AG09309 (cell line): ENCODE results near the gene CPLX1.
"Not testable (repeated sequence)": the region's sequence is repeated elsewhere in the genome, so short reads cannot be mapped to it uniquely, and the experiment has no call there.

ENCODE experiments used
- DNase-seq: peaks from one replicate; pipeline ENCODE4 v3.0.0-alpha.2; 2010; ENCODE audit warnings: low read depth
- H3K4me3 ChIP-seq: 2 replicates; pipeline ENCODE4 v1.5.1; 2011; ENCODE audit warnings: mild to moderate bottlenecking, low read depth, low read length, moderate library complexity; ENCODE audit not compliant: control insufficient read depth
- CTCF ChIP-seq: IDR thresholded peaks from 2 replicates; pipeline ENCODE4 v1.5.1; 2011; ENCODE audit warnings: mild to moderate bottlenecking, low read depth, low read length, inconsistent platforms; ENCODE audit not compliant: insufficient read depth, control insufficient read depth; ENCODE audit errors: missing control alignments

The CPLX1 gene

DNA sequence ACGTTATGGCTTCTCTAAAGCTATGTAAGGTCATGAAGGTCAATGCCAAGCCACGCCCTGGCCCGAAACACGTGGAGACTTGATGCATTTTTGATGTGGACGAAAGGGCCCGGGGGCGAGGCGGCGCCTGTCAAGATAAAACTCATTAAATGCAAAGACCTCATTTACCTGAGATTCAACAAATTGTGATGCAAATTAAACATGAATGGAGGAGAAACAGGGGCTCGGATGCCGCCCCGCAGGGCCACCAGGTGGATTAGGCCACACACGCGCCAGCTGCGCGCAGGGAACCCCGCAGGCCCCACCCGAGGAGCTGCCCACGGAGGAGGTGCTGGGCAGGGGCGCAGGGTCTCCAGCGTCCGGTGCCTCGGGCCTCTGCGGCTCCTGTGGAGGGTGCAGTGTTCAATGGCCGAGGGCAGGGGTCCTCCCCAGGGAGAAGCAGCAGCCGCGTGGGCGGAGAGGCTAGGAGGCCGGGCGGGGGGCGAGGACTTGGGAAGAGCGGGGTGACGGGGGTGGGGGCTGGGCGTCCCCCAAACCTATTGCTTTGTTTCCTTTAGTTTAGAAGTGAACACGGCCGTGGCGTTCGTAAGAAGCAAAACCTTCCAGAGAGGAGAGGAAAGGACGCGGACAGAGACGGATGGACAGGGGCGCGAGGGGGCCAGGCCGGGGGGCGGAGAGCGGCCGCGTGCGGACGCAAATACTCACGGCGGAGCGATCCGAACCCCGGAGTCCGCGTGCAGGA lies 40.4 kb downstream of the CPLX1 start:
- DNase-seq = no peak
- no peak overlapping the region for H3K4me3 ChIP-seq

DNA sequence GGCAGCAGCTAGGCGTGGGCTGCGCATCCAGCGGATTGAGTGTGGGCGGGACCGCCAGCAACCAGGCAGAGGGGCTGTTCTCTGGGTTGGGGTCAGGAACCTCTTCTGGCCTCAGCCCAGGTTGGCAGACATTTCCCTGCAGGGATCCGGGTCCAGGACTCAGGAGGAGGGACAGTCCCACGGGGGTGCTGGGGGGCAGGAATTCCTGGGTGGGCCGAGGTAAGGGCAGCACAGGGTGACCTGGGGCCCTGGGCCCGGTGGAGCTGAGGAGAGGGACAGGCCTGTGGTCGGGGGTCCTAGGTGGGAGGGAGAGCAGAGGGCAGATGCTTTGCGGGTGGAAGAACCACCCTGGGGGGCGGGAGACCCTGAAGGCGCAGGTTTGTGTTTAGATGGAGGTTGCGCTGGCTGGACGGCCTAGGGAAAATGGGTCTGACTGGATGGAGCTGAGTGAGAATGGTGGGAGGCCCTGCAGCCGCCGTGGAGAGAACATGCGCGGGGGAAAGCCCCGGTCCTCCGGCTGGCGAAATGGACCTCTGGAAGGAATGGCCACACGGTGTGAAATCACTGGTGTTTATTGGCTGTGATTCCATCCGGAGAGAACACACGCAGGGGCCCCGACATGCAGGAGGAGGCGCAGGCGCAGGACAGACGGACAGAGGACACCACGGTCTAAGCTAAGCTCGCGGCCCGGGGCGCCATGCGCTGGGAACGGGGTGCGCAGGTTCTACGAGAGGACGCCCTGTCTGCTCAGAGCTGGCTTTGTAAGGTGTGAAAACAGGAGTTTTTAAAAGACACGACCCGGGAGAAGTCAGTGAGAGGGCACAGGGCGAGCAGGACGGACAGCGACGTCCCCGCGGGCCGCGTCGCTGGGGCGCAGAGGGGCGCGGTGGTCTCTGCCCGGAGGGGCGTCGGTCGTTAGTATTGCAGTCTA lies 41.3 kb downstream of the CPLX1 start:
- no peak for DNase-seq
- H3K4me3 ChIP-seq = no peak overlapping the region
- TF ChIP-seq CTCF = no peak

More for the DNA sequence above, 40.4 kb downstream of the CPLX1 start:
- TF ChIP-seq CTCF = no peak

DNA sequence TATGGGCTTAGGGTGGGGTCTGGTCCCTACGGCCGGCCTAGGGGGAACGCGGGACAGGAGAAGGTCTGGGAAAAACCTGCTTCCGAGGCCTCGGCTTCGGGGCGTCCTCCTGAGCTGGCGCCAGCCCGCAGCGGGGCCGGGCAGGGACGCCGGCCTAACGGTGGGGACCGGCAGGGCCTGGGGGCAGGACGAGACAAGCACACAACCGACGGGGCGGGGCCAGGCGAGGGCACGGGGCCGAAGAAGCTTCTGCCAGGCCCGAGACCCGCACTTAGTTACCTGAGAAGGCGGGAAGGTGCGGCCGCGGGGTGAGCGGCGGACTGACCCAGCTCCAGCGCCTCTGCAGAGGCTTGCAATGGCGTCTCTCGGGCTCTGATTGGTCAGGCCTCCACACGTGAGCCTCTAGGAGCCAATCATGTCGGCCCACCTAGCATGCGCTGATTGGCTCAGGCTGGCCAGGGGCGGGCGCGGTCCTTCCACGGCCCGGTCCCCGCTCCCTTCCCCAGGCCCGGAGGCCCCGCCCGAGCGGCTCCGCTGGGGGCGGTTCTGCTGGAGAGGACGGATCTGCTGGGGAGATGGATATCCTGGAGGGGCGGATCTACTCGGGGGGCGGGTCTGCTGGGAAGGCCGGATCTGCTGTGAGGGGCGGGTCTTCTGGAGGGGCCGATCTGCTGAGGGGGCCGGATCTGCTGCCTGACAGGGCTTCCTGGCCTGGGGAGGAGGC lies 44.3 kb downstream of the CPLX1 start:
- DNase-seq = peak; percentile 94
- H3K4me3 ChIP-seq = peak overlapping the region; percentile 81
- no peak for TF ChIP-seq CTCF

DNA sequence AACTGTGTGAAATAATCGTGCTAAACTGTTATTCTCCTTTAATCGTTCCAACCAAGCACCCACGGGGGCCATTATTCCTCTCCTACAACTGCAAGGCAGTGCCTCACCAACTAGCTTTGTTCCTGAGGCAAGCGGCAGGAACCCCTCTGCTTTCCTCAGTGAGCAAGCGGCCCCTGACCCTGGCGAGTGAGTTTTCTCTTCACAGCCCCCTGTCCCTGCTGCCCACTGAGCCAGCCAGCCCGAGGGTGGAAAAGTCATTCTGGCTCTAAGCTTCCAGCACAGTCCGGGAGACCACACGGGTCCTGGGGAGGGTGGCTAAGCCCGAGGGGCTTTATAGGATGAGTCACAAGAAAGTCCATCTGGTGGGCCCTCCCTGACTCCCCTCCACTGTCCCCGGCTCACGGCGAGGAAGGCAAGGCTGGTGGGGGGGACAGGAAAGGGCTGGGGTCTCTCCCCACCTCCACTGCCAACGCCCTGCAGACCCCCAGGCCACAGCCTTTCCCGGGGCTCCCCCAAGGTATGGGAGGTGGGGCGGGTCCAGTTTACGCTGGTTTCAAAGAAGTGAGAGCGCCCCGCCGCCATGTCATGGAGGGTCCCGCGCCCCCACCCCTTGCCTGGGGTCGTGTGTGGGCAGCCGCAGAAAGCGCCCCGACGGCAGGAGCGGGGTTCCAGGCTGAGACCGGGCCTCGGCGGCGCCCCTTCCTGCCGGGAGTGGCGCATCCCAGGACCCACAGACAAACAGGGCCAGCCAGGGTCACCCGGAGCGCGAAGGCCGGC lies 45.0 kb downstream of the CPLX1 start:
- no peak for TF ChIP-seq CTCF
- peak overlapping the region; percentile 81 for H3K4me3 ChIP-seq
- DNase-seq = no peak

DNA sequence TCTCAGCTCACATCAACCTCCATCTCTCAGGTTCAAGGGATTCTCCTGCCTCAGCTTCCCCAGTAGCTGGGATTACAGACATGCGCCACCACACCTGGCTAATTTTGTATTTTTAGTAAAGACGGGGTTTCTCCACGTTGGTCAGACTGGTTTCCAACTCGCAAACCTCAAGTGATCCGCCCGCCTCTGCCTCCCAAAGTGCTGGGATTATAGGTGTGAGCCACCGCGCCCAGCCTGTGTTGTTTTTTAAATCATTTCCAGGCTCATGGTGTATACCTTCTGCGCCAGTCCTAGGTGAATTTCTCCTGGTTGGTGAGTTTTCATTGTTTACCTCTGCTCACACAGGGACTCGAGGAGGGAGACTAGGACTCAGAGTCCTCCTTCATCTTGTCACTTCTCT lies 45.7 kb downstream of the CPLX1 start:
- DNase-seq = not testable (repeated sequence)
- peak overlapping the region; percentile 81 for H3K4me3 ChIP-seq

DNA sequence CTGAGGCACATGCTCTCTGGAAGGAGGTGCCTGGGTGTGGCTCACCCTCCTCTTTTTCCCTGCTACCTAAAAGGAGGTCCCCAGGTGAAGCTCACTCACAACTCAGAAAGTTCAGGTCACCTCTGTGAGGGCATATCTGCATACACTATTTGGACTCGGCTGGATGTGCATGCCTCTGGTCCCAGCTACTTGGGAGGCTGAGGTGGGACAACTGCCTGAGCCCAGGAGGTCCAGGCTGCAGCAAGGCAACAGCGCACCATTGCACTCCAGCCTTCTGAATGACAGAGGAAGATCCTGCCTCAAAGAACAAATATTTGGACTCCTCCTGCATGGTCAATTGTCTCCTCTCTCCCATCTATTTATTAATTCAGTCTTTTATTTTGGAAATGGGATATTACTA lies 46.4 kb downstream of the CPLX1 start:
- no peak for TF ChIP-seq CTCF
- DNase-seq = no peak
- no peak overlapping the region for H3K4me3 ChIP-seq
